ENCODE results near the gene GFAP.

Gene GFAP

GRCh38 chr17:44863061-44863918, 52.0 kb downstream of the GFAP start:
- Histone ChIP-seq H3K27me3 (ENCODE audit: control insufficient read depth in 2 of 2, insufficient read depth in 2 of 2, low read length in 2 of 2) (no peaks in the 10 kb centered on the region), H3K9me3 (ENCODE audit: control insufficient read depth in 2 of 2, low read length in 2 of 2) (no peaks in the 10 kb centered on the region), H3K27ac (ENCODE audit: low read depth in 2 of 2, low read length in 2 of 2) (no peak overlapping the region), H3K36me3 (ENCODE audit: control insufficient read depth in 2 of 2, insufficient read depth in 2 of 2, low read length in 2 of 2) (peaks cover 58 to 72% of the 10 kb centered on the region in 2 donors), H3K4me3 (ENCODE audit: low read length in 2 of 2) (no peak overlapping the region), H3K9ac (ENCODE audit: low read depth in 1 of 2, low read length in 2 of 2) (no peak overlapping the region), H3K4me1 (ENCODE audit: control insufficient read depth in 2 of 2, insufficient read depth in 2 of 2, low read length in 2 of 2) (no peaks in the 10 kb centered on the region)

- Histone ChIP-seq H3K27ac (ENCODE audit: low read depth in 2 of 2, low read length in 2 of 2) (no peak overlapping the region), H3K4me3 (ENCODE audit: low read length in 2 of 2) (no peak overlapping the region), H3K4me1 (ENCODE audit: control insufficient read depth in 2 of 2, insufficient read depth in 2 of 2, low read length in 2 of 2) (no peaks in the 10 kb centered on the region), H3K9me3 (ENCODE audit: control insufficient read depth in 2 of 2, low read length in 2 of 2) (no peaks in the 10 kb centered on the region), H3K36me3 (ENCODE audit: control insufficient read depth in 2 of 2, insufficient read depth in 2 of 2, low read length in 2 of 2) (peaks cover 57 to 68% of the 10 kb centered on the region in 2 donors), H3K27me3 (ENCODE audit: control insufficient read depth in 2 of 2, insufficient read depth in 2 of 2, low read length in 2 of 2) (no peaks in the 10 kb centered on the region), H3K9ac (ENCODE audit: low read depth in 1 of 2, low read length in 2 of 2) (no peak overlapping the region)
Measured at GRCh38 chr17:44862278-44862914, 52.9 kb downstream of the GFAP start.

GRCh38 chr17:44859701-44860100, 55.6 kb downstream of the GFAP start:
- Histone ChIP-seq H3K9ac (ENCODE audit: low read depth in 1 of 2, low read length in 2 of 2) (no peak overlapping the region), H3K9me3 (ENCODE audit: control insufficient read depth in 2 of 2, low read length in 2 of 2) (no peaks in the 10 kb centered on the region), H3K27me3 (ENCODE audit: control insufficient read depth in 2 of 2, insufficient read depth in 2 of 2, low read length in 2 of 2) (no peaks in the 10 kb centered on the region), H3K36me3 (ENCODE audit: control insufficient read depth in 2 of 2, insufficient read depth in 2 of 2, low read length in 2 of 2) (peaks cover 72 to 79% of the 10 kb centered on the region in 2 donors), H3K4me1 (ENCODE audit: control insufficient read depth in 2 of 2, insufficient read depth in 2 of 2, low read length in 2 of 2) (no peaks in the 10 kb centered on the region), H3K27ac (ENCODE audit: low read depth in 2 of 2, low read length in 2 of 2) (no peak overlapping the region), H3K4me3 (ENCODE audit: low read length in 2 of 2) (no peak overlapping the region)

GRCh38 chr17:44854192-44854591, 61.1 kb downstream of the GFAP start:
- no peaks in the 10 kb centered on the region for H3K4me1 ChIP-seq (ENCODE audit: control insufficient read depth in 2 of 2, insufficient read depth in 2 of 2, low read length in 2 of 2)
- H3K36me3 ChIP-seq (ENCODE audit: control insufficient read depth in 2 of 2, insufficient read depth in 2 of 2, low read length in 2 of 2), result peaks cover 69 to 77% of the 10 kb centered on the region in 2 donors
- H3K9me3 ChIP-seq (ENCODE audit: control insufficient read depth in 2 of 2, low read length in 2 of 2), result no peaks in the 10 kb centered on the region
- H3K27ac ChIP-seq (ENCODE audit: low read depth in 2 of 2, low read length in 2 of 2), result no peak overlapping the region
- H3K27me3 ChIP-seq (ENCODE audit: control insufficient read depth in 2 of 2, insufficient read depth in 2 of 2, low read length in 2 of 2), result no peaks in the 10 kb centered on the region
- no peak overlapping the region for H3K9ac ChIP-seq (ENCODE audit: low read depth in 1 of 2, low read length in 2 of 2)
- H3K4me3 ChIP-seq (ENCODE audit: low read length in 2 of 2), result no peak overlapping the region

Data from mucosa of rectum (tissue), 2 donors.